IPS DF 6.9 (cell line): ENCODE measurements around the gene COL4A3.

Experiments
- DNase-seq: peaks from one replicate; pipeline ENCODE4 v3.0.0-alpha.2; 2013; ENCODE audit warnings: low read depth, low spot score
- H3K27ac ChIP-seq: one replicate; pipeline ENCODE4 v1.5.1; 2013; ENCODE audit warnings: low read length, control low read depth
- H3K27me3 ChIP-seq: 2 replicates; pipeline ENCODE4 v1.6.1; 2013; ENCODE audit warnings: mild to moderate bottlenecking, low read length; ENCODE audit not compliant: control insufficient read depth, insufficient read depth
- H3K36me3 ChIP-seq: 2 replicates; pipeline ENCODE4 v1.6.1; 2013; ENCODE audit warnings: low read length; ENCODE audit not compliant: control insufficient read depth, insufficient read depth
- H3K4me1 ChIP-seq: 2 replicates; pipeline ENCODE4 v1.6.1; 2013; ENCODE audit warnings: low read length; ENCODE audit not compliant: control insufficient read depth, insufficient read depth
- H3K4me3 ChIP-seq: 2 replicates; pipeline ENCODE4 v1.5.1; 2013; ENCODE audit warnings: mild to moderate bottlenecking, low read length
- H3K9me3 ChIP-seq: 2 replicates; pipeline ENCODE4 v1.6.1; 2013; ENCODE audit warnings: low read length, inconsistent platforms; ENCODE audit not compliant: control insufficient read depth, insufficient read depth
- WGBS: extraction: QIAGEN DNeasy Blood & Tissue Kit; methylation state at CpG from one replicate; pipeline ENCODE4 v1.1.7; 2013; ENCODE audit warnings: mixed read lengths, missing lambda C conversion rate; ENCODE audit not compliant: insufficient read length, insufficient coverage; 5-methylcytosine and 5-hydroxymethylcytosine counted together

COL4A3 gene

GRCh38 chr2:227335713-227336112 is 171.3 kb downstream of the COL4A3 start:
- Histone ChIP-seq H3K4me1 (no peaks in the 10 kb centered on the region), H3K27ac (no peak overlapping the region), H3K27me3 (no peaks in the 10 kb centered on the region), H3K9me3 (no peaks in the 10 kb centered on the region), H3K36me3 (no peaks in the 10 kb centered on the region; the same call in 1 of the 2 replicates), H3K4me3 (no peak overlapping the region)
- DNase-seq, result no peak
- WGBS, result no CpG with 5 or more reads among the region's 1 CpG

- no peaks in the 10 kb centered on the region; the same call in 1 of the 2 replicates for H3K36me3 ChIP-seq
- no CpG with 5 or more reads among the region's 2 CpGs for WGBS
Measured at GRCh38 chr2:227337442-227337841, 173.0 kb downstream of the COL4A3 start.

GRCh38 chr2:227339098-227339599 is 174.7 kb downstream of the COL4A3 start:
- no peaks in the 10 kb centered on the region for H3K4me1 ChIP-seq
- no peaks in the 10 kb centered on the region for H3K9me3 ChIP-seq
- DNase-seq, result no peak
- H3K27me3 ChIP-seq, result no peaks in the 10 kb centered on the region
- H3K36me3 ChIP-seq, result no peaks in the 10 kb centered on the region; the same call in 1 of the 2 replicates
- no peak overlapping the region for H3K27ac ChIP-seq
- H3K4me3 ChIP-seq, result no peak overlapping the region
- no CpG with 5 or more reads among the region's 2 CpGs for WGBS

More at GRCh38 chr2:227337442-227337841, 173.0 kb downstream of the COL4A3 start:
- Histone ChIP-seq H3K4me1 (no peaks in the 10 kb centered on the region), H3K9me3 (no peaks in the 10 kb centered on the region), H3K4me3 (no peak overlapping the region), H3K27ac (no peak overlapping the region), H3K27me3 (no peaks in the 10 kb centered on the region)
- no peak for DNase-seq

- Histone ChIP-seq H3K27ac (no peak overlapping the region), H3K4me1 (no peaks in the 10 kb centered on the region), H3K36me3 (no peaks in the 10 kb centered on the region), H3K9me3 (no peaks in the 10 kb centered on the region), H3K4me3 (no peak overlapping the region), H3K27me3 (no peaks in the 10 kb centered on the region)
- no CpG with 5 or more reads among the region's 6 CpGs for WGBS
- no peak for DNase-seq
Measured at GRCh38 chr2:227340106-227340505, 175.7 kb downstream of the COL4A3 start.

DNA sequence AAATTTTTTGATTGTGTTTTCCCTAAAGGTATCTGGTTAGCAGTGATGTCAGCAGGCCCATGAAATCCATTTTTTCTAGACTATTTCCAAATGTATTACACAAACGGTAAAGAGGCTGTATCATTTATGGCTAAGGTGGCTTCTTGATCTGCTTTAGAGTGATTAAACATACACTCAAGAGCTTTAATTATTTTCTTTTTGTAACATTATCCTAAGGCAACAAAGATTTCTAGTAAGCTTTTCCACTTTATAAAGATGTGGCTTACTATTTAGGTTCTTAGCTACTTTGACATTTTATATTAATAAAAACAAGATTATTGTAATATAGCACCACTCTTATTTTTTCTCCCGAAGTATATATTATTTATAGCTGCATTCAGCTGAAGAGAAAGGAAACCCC is 177.1 kb downstream of the COL4A3 start:
- H3K4me3 ChIP-seq, result no peak overlapping the region
- H3K27me3 ChIP-seq, result no peaks in the 10 kb centered on the region
- H3K9me3 ChIP-seq, result no peaks in the 10 kb centered on the region
- no peak overlapping the region for H3K27ac ChIP-seq
- H3K4me1 ChIP-seq, result no peaks in the 10 kb centered on the region
- DNase-seq, result no peak
- no CpG with 5 or more reads among the region's 2 CpGs for WGBS
- H3K36me3 ChIP-seq, result no peaks in the 10 kb centered on the region

GRCh38 chr2:227344231-227344630 is 179.8 kb downstream of the COL4A3 start:
- no peaks in the 10 kb centered on the region for H3K36me3 ChIP-seq
- H3K27me3 ChIP-seq, result no peaks in the 10 kb centered on the region
- no peak overlapping the region for H3K27ac ChIP-seq
- no peaks in the 10 kb centered on the region for H3K9me3 ChIP-seq
- DNase-seq, result no peak
- H3K4me3 ChIP-seq, result no peak overlapping the region
- no peaks in the 10 kb centered on the region for H3K4me1 ChIP-seq
- no CpG with 5 or more reads among the region's 2 CpGs for WGBS

DNA sequence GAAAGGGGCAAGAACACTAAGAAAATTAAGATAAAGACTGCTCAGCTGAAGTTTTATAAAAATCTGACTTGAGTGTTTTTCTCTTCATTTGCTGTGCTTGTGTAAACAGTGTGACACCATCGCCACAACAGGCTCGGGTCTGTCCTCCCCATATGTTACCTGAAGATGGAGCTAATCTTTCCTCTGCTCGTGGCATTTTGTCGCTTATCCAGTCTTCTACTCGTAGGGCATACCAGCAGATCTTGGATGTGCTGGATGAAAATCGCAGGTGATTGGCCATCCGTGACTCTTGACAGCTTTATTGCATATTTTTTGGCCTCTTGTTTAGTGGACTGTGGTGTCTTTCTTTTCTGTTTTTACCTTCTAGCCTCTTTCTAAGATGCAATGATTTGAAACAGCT is 182.7 kb downstream of the COL4A3 start:
- no peaks in the 10 kb centered on the region for H3K36me3 ChIP-seq
- WGBS, result no CpG with 5 or more reads among the region's 7 CpGs
- no peak for DNase-seq

GRCh38 chr2:227348324-227348723 is 183.9 kb downstream of the COL4A3 start:
- H3K36me3 ChIP-seq, result no peaks in the 10 kb centered on the region
- H3K27me3 ChIP-seq, result no peaks in the 10 kb centered on the region
- no peaks in the 10 kb centered on the region for H3K4me1 ChIP-seq
- WGBS, result no CpG with 5 or more reads among the region's 2 CpGs
- H3K9me3 ChIP-seq, result no peaks in the 10 kb centered on the region
- H3K27ac ChIP-seq, result no peak overlapping the region
- DNase-seq, result no peak
- no peak overlapping the region for H3K4me3 ChIP-seq

More for the DNA sequence above, 182.7 kb downstream of the COL4A3 start:
- Histone ChIP-seq H3K4me1 (no peaks in the 10 kb centered on the region), H3K9me3 (no peaks in the 10 kb centered on the region), H3K27me3 (no peaks in the 10 kb centered on the region), H3K27ac (no peak overlapping the region), H3K4me3 (no peak overlapping the region)

GRCh38 chr2:227349989-227350612 is 185.7 kb downstream of the COL4A3 start:
- Histone ChIP-seq H3K4me3 (no peak overlapping the region), H3K36me3 (no peaks in the 10 kb centered on the region), H3K9me3 (no peaks in the 10 kb centered on the region), H3K4me1 (no peaks in the 10 kb centered on the region), H3K27ac (no peak overlapping the region), H3K27me3 (no peaks in the 10 kb centered on the region)
- no CpG with 5 or more reads among the region's 7 CpGs for WGBS
- DNase-seq, result no peak

- Histone ChIP-seq H3K4me3 (no peak overlapping the region), H3K36me3 (peaks cover 5% of the 10 kb centered on the region; the same call in 1 of the 2 replicates), H3K9me3 (no peaks in the 10 kb centered on the region), H3K27me3 (no peaks in the 10 kb centered on the region), H3K4me1 (no peaks in the 10 kb centered on the region), H3K27ac (no peak overlapping the region)
- no peak for DNase-seq
- no CpG with 5 or more reads among the region's 4 CpGs for WGBS
Measured at GRCh38 chr2:227351639-227352038, 187.2 kb downstream of the COL4A3 start.

DNA sequence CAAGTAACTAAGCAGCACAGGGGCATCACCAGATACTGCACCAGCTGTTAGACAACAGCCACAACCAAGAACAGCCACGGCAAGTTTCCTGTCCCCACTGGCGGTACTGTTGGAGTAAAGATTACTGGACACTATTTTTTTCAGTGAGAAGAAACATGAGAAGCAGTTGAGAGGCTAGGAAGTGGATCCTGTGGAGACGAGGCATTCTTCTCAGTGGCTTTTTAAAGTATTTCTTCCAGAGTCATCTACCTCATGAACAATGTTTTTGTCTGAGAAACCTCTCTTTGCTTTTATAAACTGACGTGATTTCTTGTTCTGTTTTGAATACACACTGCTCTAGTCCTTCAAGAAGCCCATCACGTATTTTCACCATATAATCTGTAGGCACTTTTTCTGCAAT is 195.9 kb downstream of the COL4A3 start:
- DNase-seq, result no peak
- WGBS, result no CpG with 5 or more reads among the region's 5 CpGs
- H3K4me1 ChIP-seq, result no peaks in the 10 kb centered on the region
- peaks cover 5% of the 10 kb centered on the region; the same call in 1 of the 2 replicates for H3K36me3 ChIP-seq
- no peaks in the 10 kb centered on the region for H3K9me3 ChIP-seq
- H3K4me3 ChIP-seq, result no peak overlapping the region
- no peak overlapping the region for H3K27ac ChIP-seq
- no peaks in the 10 kb centered on the region for H3K27me3 ChIP-seq
